OCI-LY7 (cell line): ENCODE measurements around the gene C1GALT1. TPM values are rescaled to one million over a fixed set of nuclear protein-coding genes. Genes with fewer than 3 reads are reported as not detected.

Source experiments
- BruUV-seq: library from RNA; stranded (reverse); fragments of 400-500 nt; replicated peaks from 2 replicates; lab custom pipeline; 2021; lab: Mats Ljungman, UMichigan
- CTCF ChIA-PET: fragments of 300-600 bp; sonication (Branson Sonifier 250); formaldehyde crosslinking; loops from one replicate; lab custom pipeline; 2022; ENCODE audit warnings: antibody characterized with exemption; ENCODE audit not compliant: unreplicated experiment; lab: Charles Lee
- POLR2A ChIA-PET: fragments of 300-600 bp; sonication (Branson Sonifier 250); formaldehyde crosslinking; loops from one replicate; lab custom pipeline; 2022; ENCODE audit warnings: antibody characterized with exemption; lab: Charles Lee
- DNase-seq: peaks from one replicate; pipeline ENCODE4 v3.0.0-alpha.2; 2015; ENCODE audit warnings: low spot score
- H2AFZ ChIP-seq: fragments of 200-600 bp; sonication (generic), shearing (Covaris generic); 2 replicates; pipeline ENCODE4 v1.6.1; 2014; ENCODE audit warnings: mild to moderate bottlenecking, antibody characterized with exemption, low read length, moderate library complexity
- H3K27ac ChIP-seq: fragments of 200-600 bp; sonication (generic); 2 replicates; pipeline ENCODE4 v1.5.1; 2014; ENCODE audit warnings: mixed run types, low read depth, mild to moderate bottlenecking, moderate library complexity, low read length, inconsistent platforms; ENCODE audit not compliant: poor library complexity, severe bottlenecking
- H3K36me3 ChIP-seq: fragments of 200-600 bp; sonication (generic); 2 replicates; pipeline ENCODE4 v1.6.1; 2014; ENCODE audit warnings: mild to moderate bottlenecking, antibody characterized with exemption, low read length, moderate library complexity, mixed read lengths; ENCODE audit not compliant: insufficient read depth
- H3K4me1 ChIP-seq: fragments of 200-600 bp; sonication (generic); 2 replicates; pipeline ENCODE4 v1.5.1; 2014; ENCODE audit warnings: mild to moderate bottlenecking, low read length; ENCODE audit not compliant: insufficient read depth, poor library complexity, severe bottlenecking
- H3K4me2 ChIP-seq: fragments of 200-600 bp; sonication (generic); 2 replicates; pipeline ENCODE4 v1.6.1; 2014; ENCODE audit warnings: mild to moderate bottlenecking, low read length
- H3K4me3 ChIP-seq: fragments of 200-600 bp; sonication (generic); 2 replicates; pipeline ENCODE4 v1.5.1; 2014; ENCODE audit warnings: mild to moderate bottlenecking, low read depth, low read length; ENCODE audit not compliant: poor library complexity, severe bottlenecking
- H3K79me2 ChIP-seq: fragments of 200-600 bp; sonication (generic); 2 replicates; pipeline ENCODE4 v1.6.1; 2016; ENCODE audit warnings: low read depth, mild to moderate bottlenecking, low read length, moderate library complexity, mixed read lengths; ENCODE audit not compliant: insufficient read depth
- H3K9me2 ChIP-seq: fragments of 200-600 bp; sonication (generic); 2 replicates; pipeline ENCODE4 v1.6.1; 2016; ENCODE audit warnings: mild to moderate bottlenecking, low read length, mixed read lengths; ENCODE audit not compliant: insufficient read depth
- H3K9me3 ChIP-seq: fragments of 200-600 bp; sonication (generic); 2 replicates; pipeline ENCODE4 v1.6.1; 2014; ENCODE audit warnings: mild to moderate bottlenecking, mixed run types, low read length, mixed read lengths
- H4K20me1 ChIP-seq: fragments of 200-600 bp; sonication (generic); 2 replicates; pipeline ENCODE4 v1.6.1; 2014; ENCODE audit warnings: mild to moderate bottlenecking, antibody characterized with exemption, low read length, moderate library complexity, mixed read lengths; ENCODE audit not compliant: insufficient read depth
- EZH2phosphoT487 ChIP-seq: fragments of 200-600 bp; sonication (generic); IDR thresholded peaks from 2 replicates; pipeline ENCODE4 v1.6.1; 2018; ENCODE audit warnings: low read depth, borderline replicate concordance, mild to moderate bottlenecking, mixed run types, antibody characterized with exemption, low read length, moderate library complexity, mixed read lengths
- intact Hi-C: fragments of 100-400 bp; cut with micrococcal nuclease; formaldehyde crosslinking; loops from one replicate; pipeline ENCODE4 v1.10.0; 2022; ENCODE audit not compliant: unreplicated experiment
- total RNA-seq, 2 experiments: library from RNA; depleted of rRNA in 1 of 2; stranded (reverse); fragments of >200 nt in 1 of 2; shearing (Covaris generic) in 1 of 2; gene quantifications; 2 replicates each; pipeline ENCODE4 v1.2.3, GENCODE V29; 2014 to 2022
- TF ChIP-seq, protein P1 (sequence below): fragments of 200-600 bp; sonication (generic); conservative IDR thresholded peaks from 2 replicates; pipeline ENCODE4 v1.5.1; 2014; ENCODE audit warnings: mild to moderate bottlenecking, antibody characterized with exemption, low read length, moderate library complexity, mixed read lengths

The C1GALT1 gene
- total RNA-seq, 2 experiments from 2014 or later = 18.9 to 31.6 TPM

DNA sequence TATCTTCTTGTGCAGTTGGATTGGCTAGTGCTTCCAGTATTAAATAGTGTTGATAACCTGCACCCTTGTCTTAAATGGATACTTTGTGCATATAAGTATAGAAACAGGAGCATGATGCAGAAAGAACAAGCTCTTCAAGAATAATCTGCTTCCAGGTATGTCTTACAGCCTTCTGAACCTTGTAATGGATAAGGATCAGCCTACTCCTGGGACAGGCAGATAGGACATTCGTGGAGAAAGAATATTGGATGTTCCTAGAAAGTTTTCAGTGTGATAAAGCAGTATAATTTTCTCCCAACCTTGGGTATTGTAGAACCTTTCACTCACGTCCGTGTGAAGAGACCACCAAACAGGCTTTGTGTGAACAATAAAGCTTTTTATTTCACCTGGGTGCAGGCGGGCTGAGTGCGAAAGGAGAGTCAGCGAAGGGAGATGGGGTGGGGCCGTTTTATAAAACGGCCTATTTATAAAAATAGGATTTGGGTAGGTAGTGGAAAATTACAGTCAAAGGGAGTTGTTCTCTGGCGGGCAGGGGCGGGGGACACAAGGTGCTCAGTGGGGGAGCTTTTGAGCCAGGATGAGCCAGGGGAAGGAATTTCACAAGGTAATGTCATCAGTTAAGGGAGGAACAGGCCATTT, 27.2 kb downstream of the C1GALT1 start:
- no TSS peak for BruUV-seq
- CTCF ChIA-PET = no interaction called here
- Histone ChIP-seq H3K4me2 (no peak overlapping the region), H3K9me3 (no peaks in the 10 kb centered on the region), H3K4me1 (no peaks in the 10 kb centered on the region), H3K36me3 (peaks cover 6% of the 10 kb centered on the region; the same call in 1 of the 2 replicates), H3K79me2 (peaks cover 43% of the 10 kb centered on the region), H2AFZ (no peak overlapping the region), H3K4me3 (no peak overlapping the region), H4K20me1 (0 out of 2 replicates have a peak, but pooled peaks cover 4% of the 10 kb centered on the region), H3K9me2 (no peaks in the 10 kb centered on the region), H3K27ac (no peak overlapping the region)
- TF ChIP-seq, protein P1, sequence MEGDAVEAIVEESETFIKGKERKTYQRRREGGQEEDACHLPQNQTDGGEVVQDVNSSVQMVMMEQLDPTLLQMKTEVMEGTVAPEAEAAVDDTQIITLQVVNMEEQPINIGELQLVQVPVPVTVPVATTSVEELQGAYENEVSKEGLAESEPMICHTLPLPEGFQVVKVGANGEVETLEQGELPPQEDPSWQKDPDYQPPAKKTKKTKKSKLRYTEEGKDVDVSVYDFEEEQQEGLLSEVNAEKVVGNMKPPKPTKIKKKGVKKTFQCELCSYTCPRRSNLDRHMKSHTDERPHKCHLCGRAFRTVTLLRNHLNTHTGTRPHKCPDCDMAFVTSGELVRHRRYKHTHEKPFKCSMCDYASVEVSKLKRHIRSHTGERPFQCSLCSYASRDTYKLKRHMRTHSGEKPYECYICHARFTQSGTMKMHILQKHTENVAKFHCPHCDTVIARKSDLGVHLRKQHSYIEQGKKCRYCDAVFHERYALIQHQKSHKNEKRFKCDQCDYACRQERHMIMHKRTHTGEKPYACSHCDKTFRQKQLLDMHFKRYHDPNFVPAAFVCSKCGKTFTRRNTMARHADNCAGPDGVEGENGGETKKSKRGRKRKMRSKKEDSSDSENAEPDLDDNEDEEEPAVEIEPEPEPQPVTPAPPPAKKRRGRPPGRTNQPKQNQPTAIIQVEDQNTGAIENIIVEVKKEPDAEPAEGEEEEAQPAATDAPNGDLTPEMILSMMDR = no peak
- no peak for TF ChIP-seq EZH2phosphoT487
- POLR2A ChIA-PET = interaction anchor here (0.6 to 0.7 kb wide), 2 partner anchors 55 to 272 kb away, joined by 4 to 9 read pairs; no protein-coding TSS in a partner anchor
- no peak for DNase-seq
- intact Hi-C loops = no loop called here

DNA sequence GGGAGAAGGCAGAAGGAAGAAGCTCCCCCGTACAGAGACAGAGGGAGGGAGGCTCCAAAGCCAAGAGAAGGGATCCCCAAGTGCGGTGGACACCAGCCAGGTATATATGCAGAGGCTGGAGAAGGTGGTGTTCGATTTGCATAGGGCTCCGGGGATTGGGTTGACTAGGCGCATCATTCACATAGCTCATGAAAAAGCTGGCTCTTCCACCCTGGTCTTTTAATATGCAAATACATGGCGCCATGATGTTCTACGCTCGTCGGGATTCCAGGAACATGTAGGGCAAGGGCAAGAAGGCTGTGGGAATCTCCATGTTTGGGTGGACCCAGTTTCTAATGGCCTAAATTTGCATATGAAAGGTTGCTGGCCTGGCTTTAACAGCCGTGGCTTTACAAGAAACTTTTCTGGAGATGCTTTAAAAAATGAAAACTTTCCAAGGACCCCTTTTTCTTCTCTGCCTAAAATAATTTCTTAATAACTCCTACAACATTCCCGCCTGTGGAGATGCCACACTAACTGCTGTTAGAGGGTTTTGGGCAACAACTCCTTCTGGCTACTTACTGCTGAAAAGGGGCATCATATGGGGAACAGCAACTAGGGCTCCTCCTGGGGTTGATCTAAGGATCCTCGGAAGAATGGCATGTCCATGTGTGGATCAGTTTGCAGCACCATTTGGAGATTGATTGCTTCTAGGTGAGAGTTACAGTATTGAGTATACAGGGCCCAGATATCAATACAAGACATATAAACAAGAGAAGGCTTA, 28.3 kb downstream of the C1GALT1 start:
- H2AFZ ChIP-seq = no peak overlapping the region
- no peak overlapping the region for H3K27ac ChIP-seq
- H3K36me3 ChIP-seq = peaks cover 9% of the 10 kb centered on the region; the same call in 1 of the 2 replicates
- H3K4me2 ChIP-seq = no peak overlapping the region
- no peaks in the 10 kb centered on the region for H3K4me1 ChIP-seq
- no TSS peak for BruUV-seq
- peaks cover 31% of the 10 kb centered on the region for H3K79me2 ChIP-seq
- DNase-seq = no peak
- H3K4me3 ChIP-seq = no peak overlapping the region
- H3K9me3 ChIP-seq = no peaks in the 10 kb centered on the region
- H4K20me1 ChIP-seq = 0 out of 2 replicates have a peak, but pooled peaks cover 1% of the 10 kb centered on the region
- ChIA-PET CTCF (interaction anchor here (0.6 kb wide), 1 partner anchor 11 kb away, joined by 3 read pairs; no protein-coding TSS in a partner anchor), POLR2A (interaction anchor here (0.6 to 1.0 kb wide), 5 partner anchors 11 to 503 kb away, joined by 3 to 9 read pairs (median 4); no protein-coding TSS in a partner anchor)
- TF ChIP-seq, protein P1 = no peak
- TF ChIP-seq EZH2phosphoT487 = no peak
- intact Hi-C loops = no loop called here
- H3K9me2 ChIP-seq = no peaks in the 10 kb centered on the region
